Activated naive CD4-positive, alpha-beta T cell treated with anti-CD3 and anti-CD28 coated beads for 36 hours (primary cell): ENCODE measurements around the gene SHH. TPM values are rescaled to one million over a fixed set of nuclear protein-coding genes. Genes with fewer than 3 reads are reported as not detected.
A peak's percentile ranks its signal among the peaks of the same experiment; 100 is the strongest.

Experiments
- CTCF ChIA-PET: fragments of 350-600 bp; sonication (Branson Sonifier 250); formaldehyde crosslinking; loops from one replicate; lab custom pipeline; 2021; ENCODE audit warnings: antibody characterized with exemption; lab: Charles Lee
- DNase-seq: peaks from one replicate; pipeline ENCODE4 v3.0.0-alpha.2; 2020
- H3K27ac Mint-ChIP-seq: one replicate; pipeline ENCODE4 v1.8.0; 2021; ENCODE audit warnings: mild to moderate bottlenecking, mixed read lengths
- H3K27me3 Mint-ChIP-seq: one replicate; pipeline ENCODE4 v1.8.0; 2021; ENCODE audit warnings: low read depth, mixed read lengths
- H3K36me3 Mint-ChIP-seq: one replicate; pipeline ENCODE4 v1.8.0; 2021; ENCODE audit warnings: low read depth, mixed read lengths
- H3K4me1 Mint-ChIP-seq: one replicate; pipeline ENCODE4 v1.8.0; 2021; ENCODE audit warnings: low read depth, mixed read lengths
- H3K4me3 Mint-ChIP-seq: one replicate; pipeline ENCODE4 v1.8.0; 2021; ENCODE audit warnings: mild to moderate bottlenecking, moderate library complexity, mixed read lengths
- H3K9me3 Mint-ChIP-seq: one replicate; pipeline ENCODE4 v1.8.0; 2021; ENCODE audit warnings: mixed read lengths
- intact Hi-C: fragments of 100-400 bp; cut with micrococcal nuclease; formaldehyde crosslinking; loops from one replicate; pipeline ENCODE4 v1.15.1; 2023
- total RNA-seq, 2 experiments: library from RNA; stranded (reverse); gene quantifications; one replicate each; pipeline ENCODE4 v1.2.3, GENCODE V29; 2021

Gene SHH
- total RNA-seq, 2 experiments from 2014 or later, result not detected

GRCh38 chr7:155763122-155763521, 49.1 kb downstream of the SHH start:
- H3K27me3 Mint-ChIP-seq, result no peaks in the 10 kb centered on the region
- intact Hi-C loops, result loop anchor here (5.0 kb wide), 1 partner anchor 556 kb away; no protein-coding TSS in a partner anchor
- no peaks in the 10 kb centered on the region for H3K9me3 Mint-ChIP-seq
- peaks cover 25% of the 10 kb centered on the region for H3K36me3 Mint-ChIP-seq
- no peak for DNase-seq
- CTCF ChIA-PET, result interaction anchor here (0.6 to 3.1 kb wide), 2 partner anchors 164 to 180 kb away, joined by 3 to 15 read pairs; no protein-coding TSS in a partner anchor
- H3K4me3 Mint-ChIP-seq, result peak overlapping the region; percentile 70
- H3K4me1 Mint-ChIP-seq, result peaks cover 42% of the 10 kb centered on the region
- H3K27ac Mint-ChIP-seq, result peak overlapping the region; percentile 95

- Mint-ChIP-seq H3K36me3 (peaks cover 26% of the 10 kb centered on the region), H3K4me1 (peaks cover 45% of the 10 kb centered on the region), H3K27me3 (no peaks in the 10 kb centered on the region), H3K27ac (peak overlapping the region; percentile 15), H3K9me3 (no peaks in the 10 kb centered on the region), H3K4me3 (peak overlapping the region; percentile 70)
- CTCF ChIA-PET, result interaction anchor here (0.6 to 3.1 kb wide), 2 partner anchors 163 to 179 kb away, joined by 3 to 15 read pairs; no protein-coding TSS in a partner anchor
- DNase-seq, result no peak
- intact Hi-C loops, result loop anchor here (5.0 kb wide), 1 partner anchor 555 kb away; no protein-coding TSS in a partner anchor
Measured at GRCh38 chr7:155762655-155763054, 49.6 kb downstream of the SHH start.

GRCh38 chr7:155762036-155762435, 50.2 kb downstream of the SHH start:
- CTCF ChIA-PET, result interaction anchor here (1.6 to 3.1 kb wide), 2 partner anchors 163 to 165 kb away, joined by 4 to 15 read pairs; no protein-coding TSS in a partner anchor
- H3K4me3 Mint-ChIP-seq, result no peak overlapping the region
- no peak for DNase-seq

GRCh38 chr7:155761162-155761561, 51.1 kb downstream of the SHH start:
- Mint-ChIP-seq H3K4me3 (no peak overlapping the region), H3K4me1 (peaks cover 53% of the 10 kb centered on the region), H3K27ac (no peak overlapping the region), H3K27me3 (no peaks in the 10 kb centered on the region), H3K36me3 (peaks cover 33% of the 10 kb centered on the region), H3K9me3 (peaks cover 2% of the 10 kb centered on the region)
- CTCF ChIA-PET, result interaction anchor here (1.6 to 3.1 kb wide), 2 partner anchors 162 to 164 kb away, joined by 4 to 15 read pairs; no protein-coding TSS in a partner anchor
- DNase-seq, result no peak
- intact Hi-C loops, result loop anchor here (5.0 kb wide), 1 partner anchor 554 kb away; no protein-coding TSS in a partner anchor

More at GRCh38 chr7:155762036-155762435, 50.2 kb downstream of the SHH start:
- Mint-ChIP-seq H3K27ac (no peak overlapping the region), H3K27me3 (no peaks in the 10 kb centered on the region), H3K4me1 (peaks cover 49% of the 10 kb centered on the region), H3K9me3 (peaks cover 2% of the 10 kb centered on the region), H3K36me3 (peaks cover 26% of the 10 kb centered on the region)
- intact Hi-C loops, result loop anchor here (5.0 kb wide), 1 partner anchor 555 kb away; no protein-coding TSS in a partner anchor

DNA sequence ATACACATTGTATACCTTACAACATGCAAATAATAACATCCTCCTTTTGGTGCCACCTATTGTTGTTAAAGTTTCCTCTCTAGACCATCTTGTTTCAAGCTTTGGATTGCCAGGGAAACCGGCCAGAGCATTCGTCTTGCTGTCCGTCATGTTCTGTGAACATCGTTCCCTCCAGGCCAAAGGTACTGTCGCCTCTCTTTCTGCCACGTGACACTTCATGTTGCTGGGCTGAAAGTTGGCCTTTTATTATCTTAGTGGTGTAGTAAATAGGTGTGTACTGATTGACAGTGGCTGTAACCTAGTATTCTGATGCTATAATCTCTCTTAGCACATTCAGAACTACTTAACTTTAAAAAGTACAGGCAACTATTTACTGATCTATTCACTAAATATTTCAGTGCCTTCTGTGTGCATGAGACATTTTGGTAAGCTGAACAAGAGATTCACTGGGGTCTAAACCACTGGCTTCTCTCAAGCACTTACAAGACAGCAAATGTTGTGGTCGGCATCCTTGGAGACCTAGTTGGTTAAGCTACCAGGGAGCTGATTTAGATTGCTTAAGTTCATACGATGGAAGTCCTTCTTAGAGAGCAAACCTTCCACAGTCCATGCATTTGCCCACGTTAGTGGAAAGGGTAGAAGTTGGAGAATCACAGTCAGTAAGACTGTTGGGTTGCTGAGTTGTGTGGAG, 52.4 kb downstream of the SHH start:
- intact Hi-C loops, result loop anchor here (5.0 kb wide), 1 partner anchor 553 kb away; no protein-coding TSS in a partner anchor
- Mint-ChIP-seq H3K4me1 (peaks cover 60% of the 10 kb centered on the region), H3K36me3 (peaks cover 33% of the 10 kb centered on the region), H3K9me3 (peaks cover 2% of the 10 kb centered on the region), H3K27me3 (no peaks in the 10 kb centered on the region), H3K4me3 (no peak overlapping the region), H3K27ac (no peak overlapping the region)
- CTCF ChIA-PET, result no interaction called here
- no peak for DNase-seq

GRCh38 chr7:155758348-155758747, 53.9 kb downstream of the SHH start:
- intact Hi-C loops, result no loop called here
- DNase-seq, result no peak
- Mint-ChIP-seq H3K9me3 (peaks cover 2% of the 10 kb centered on the region), H3K27ac (no peak overlapping the region), H3K36me3 (peaks cover 28% of the 10 kb centered on the region), H3K27me3 (no peaks in the 10 kb centered on the region), H3K4me3 (no peak overlapping the region), H3K4me1 (peaks cover 60% of the 10 kb centered on the region)
- CTCF ChIA-PET, result interaction anchor here (1.4 kb wide), 1 partner anchor 160 kb away, joined by 6 read pairs; no protein-coding TSS in a partner anchor

- Mint-ChIP-seq H3K4me1 (peaks cover 60% of the 10 kb centered on the region), H3K36me3 (peaks cover 27% of the 10 kb centered on the region), H3K27me3 (no peaks in the 10 kb centered on the region), H3K4me3 (no peak overlapping the region), H3K27ac (no peak overlapping the region), H3K9me3 (peaks cover 2% of the 10 kb centered on the region)
- no peak for DNase-seq
- intact Hi-C loops, result no loop called here
- CTCF ChIA-PET, result no interaction called here
Measured at GRCh38 chr7:155756322-155756721, 55.9 kb downstream of the SHH start.

DNA sequence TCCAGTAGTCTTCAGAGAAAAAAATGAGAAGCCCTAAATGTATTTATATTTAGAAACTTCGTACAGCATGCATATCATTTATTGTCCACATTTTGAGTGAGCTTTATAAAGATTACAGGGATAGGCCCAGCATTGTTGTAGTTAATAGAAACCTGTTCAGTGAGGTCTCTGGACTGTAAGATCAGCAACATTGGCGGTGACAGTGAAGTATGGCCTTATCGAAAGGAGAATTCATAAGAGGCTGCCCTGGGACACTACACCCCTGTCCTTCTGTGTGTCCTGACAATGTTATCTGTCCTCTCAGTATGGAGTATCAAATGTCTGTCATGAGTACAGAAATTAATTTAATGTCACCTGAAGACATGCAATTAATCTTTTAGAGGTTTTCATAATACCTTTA, 57.2 kb downstream of the SHH start:
- Mint-ChIP-seq H3K4me3 (no peak overlapping the region), H3K4me1 (peaks cover 60% of the 10 kb centered on the region), H3K27me3 (no peaks in the 10 kb centered on the region), H3K27ac (no peak overlapping the region), H3K9me3 (peaks cover 2% of the 10 kb centered on the region), H3K36me3 (peaks cover 27% of the 10 kb centered on the region)
- intact Hi-C loops, result no loop called here
- no peak for DNase-seq
- CTCF ChIA-PET, result interaction anchor here (0.6 to 1.8 kb wide), 4 partner anchors 52 to 1144 kb away, joined by 3 to 7 read pairs (median 3); no protein-coding TSS in a partner anchor

- no peak for DNase-seq
- Mint-ChIP-seq H3K36me3 (peaks cover 29% of the 10 kb centered on the region), H3K4me3 (no peak overlapping the region), H3K4me1 (peaks cover 69% of the 10 kb centered on the region), H3K27ac (no peak overlapping the region), H3K27me3 (no peaks in the 10 kb centered on the region), H3K9me3 (peaks cover 2% of the 10 kb centered on the region)
- intact Hi-C loops, result no loop called here
- CTCF ChIA-PET, result interaction anchor here (0.6 to 1.8 kb wide), 4 partner anchors 52 to 1144 kb away, joined by 3 to 7 read pairs (median 3); no protein-coding TSS in a partner anchor
Measured at GRCh38 chr7:155754165-155754564, 58.1 kb downstream of the SHH start.

GRCh38 chr7:155753446-155753965, 58.8 kb downstream of the SHH start:
- peaks cover 74% of the 10 kb centered on the region for H3K4me1 Mint-ChIP-seq
- H3K36me3 Mint-ChIP-seq, result peaks cover 27% of the 10 kb centered on the region
- DNase-seq, result no peak
- intact Hi-C loops, result no loop called here
- no peaks in the 10 kb centered on the region for H3K27me3 Mint-ChIP-seq
- CTCF ChIA-PET, result interaction anchor here (0.8 to 1.8 kb wide), 2 partner anchors 11 to 155 kb away, joined by 3 to 7 read pairs; no protein-coding TSS in a partner anchor
- no peak overlapping the region for H3K4me3 Mint-ChIP-seq
- peak overlapping the region; percentile 48 for H3K27ac Mint-ChIP-seq
- peaks cover 2% of the 10 kb centered on the region for H3K9me3 Mint-ChIP-seq

- intact Hi-C loops, result no loop called here
- peaks cover 27% of the 10 kb centered on the region for H3K36me3 Mint-ChIP-seq
- H3K4me3 Mint-ChIP-seq, result no peak overlapping the region
- peaks cover 80% of the 10 kb centered on the region for H3K4me1 Mint-ChIP-seq
- peak overlapping the region; percentile 48 for H3K27ac Mint-ChIP-seq
- peaks cover 2% of the 10 kb centered on the region for H3K9me3 Mint-ChIP-seq
- no peak for DNase-seq
- CTCF ChIA-PET, result interaction anchor here (0.8 kb wide), 1 partner anchor 11 kb away, joined by 3 read pairs; no protein-coding TSS in a partner anchor
- H3K27me3 Mint-ChIP-seq, result no peaks in the 10 kb centered on the region
Measured at GRCh38 chr7:155752756-155753445, 59.4 kb downstream of the SHH start.

GRCh38 chr7:155751409-155751808, 60.9 kb downstream of the SHH start:
- no peak for DNase-seq
- H3K36me3 Mint-ChIP-seq, result peaks cover 23% of the 10 kb centered on the region

More at GRCh38 chr7:155751409-155751808, 60.9 kb downstream of the SHH start:
- Mint-ChIP-seq H3K27ac (no peak overlapping the region), H3K9me3 (no peaks in the 10 kb centered on the region), H3K27me3 (no peaks in the 10 kb centered on the region), H3K4me1 (peaks cover 78% of the 10 kb centered on the region), H3K4me3 (no peak overlapping the region)
- CTCF ChIA-PET, result interaction anchor here (1.2 to 1.4 kb wide), 2 partner anchors 16 to 153 kb away, joined by 3 to 4 read pairs; no protein-coding TSS in a partner anchor
- intact Hi-C loops, result no loop called here
